SK-N-SH treated with all-trans-retinoic acid at 6 μM for 48 hours (cell line): ENCODE measurements around the gene NEIL3.

Experiments
- ATAC-seq: fragments of 200-7000 bp; cut with Tn5 transposase; 3 replicates; pipeline ENCODE4 v1.9.1; 2020; ENCODE audit warnings: mild to moderate bottlenecking, moderate library complexity
- ARNTL ChIP-seq: fragments of 450-650 bp; formaldehyde crosslinking; IDR thresholded peaks from 2 replicates; pipeline ENCODE4 v1.5.0; 2020; ENCODE audit warnings: low read depth, mild to moderate bottlenecking, moderate library complexity, borderline replicate concordance
- BACH2 ChIP-seq: fragments of 250-450 bp; sonication (Bioruptor Pico); IDR thresholded peaks from 2 replicates; pipeline ENCODE4 v1.9.0; 2021; ENCODE audit warnings: mild to moderate bottlenecking, borderline replicate concordance
- CSDC2 ChIP-seq: fragments of 250-450 bp; sonication (Bioruptor Pico); IDR thresholded peaks from 2 replicates; pipeline ENCODE4 v1.5.0; 2020; ENCODE audit warnings: mild to moderate bottlenecking, moderate library complexity
- ESRRG ChIP-seq: fragments of 250-450 bp; sonication (Bioruptor Pico); IDR thresholded peaks from 2 replicates; pipeline ENCODE4 v1.6.1; 2021; ENCODE audit warnings: mild to moderate bottlenecking
- GLIS3 ChIP-seq: fragments of 250-450 bp; sonication (Bioruptor Pico); IDR thresholded peaks from 2 replicates; pipeline ENCODE4 v1.5.0; 2020; ENCODE audit warnings: mild to moderate bottlenecking, moderate library complexity
- ISL1 ChIP-seq: fragments of 250-450 bp; sonication (Bioruptor Pico); IDR thresholded peaks from 2 replicates; pipeline ENCODE4 v2.1.2; 2022; ENCODE audit warnings: mild to moderate bottlenecking, moderate library complexity
- OSR1 ChIP-seq: fragments of 250-450 bp; sonication (Bioruptor Pico); IDR thresholded peaks from 2 replicates; pipeline ENCODE4 v1.8.0; 2022; ENCODE audit warnings: moderate library complexity, mild to moderate bottlenecking, inconsistent platforms
- PPARA ChIP-seq: fragments of 250-450 bp; sonication (Bioruptor Pico); IDR thresholded peaks from 2 replicates; pipeline ENCODE4 v1.5.0; 2020; ENCODE audit warnings: mild to moderate bottlenecking, borderline replicate concordance
- RARB ChIP-seq: fragments of 250-450 bp; sonication (Bioruptor Pico); IDR thresholded peaks from 2 replicates; pipeline ENCODE4 v1.8.0; 2021; ENCODE audit warnings: mild to moderate bottlenecking, moderate library complexity
- SNAI2 ChIP-seq: fragments of 250-450 bp; sonication (Bioruptor Pico); IDR thresholded peaks from 2 replicates; pipeline ENCODE4 v1.5.0; 2020; ENCODE audit warnings: mild to moderate bottlenecking, moderate library complexity
- ZC3H10 ChIP-seq: fragments of 250-450 bp; sonication (Bioruptor Pico); IDR thresholded peaks from 2 replicates; pipeline ENCODE4 v1.5.1; 2021; ENCODE audit warnings: mild to moderate bottlenecking, moderate library complexity
- ZFP30 ChIP-seq: fragments of 450-650 bp; formaldehyde crosslinking; IDR thresholded peaks from 2 replicates; pipeline ENCODE4 v1.5.0; 2022; ENCODE audit warnings: mild to moderate bottlenecking, moderate library complexity
- ZNF565 ChIP-seq: fragments of 450-650 bp; formaldehyde crosslinking; conservative IDR thresholded peaks from 2 replicates; pipeline ENCODE4 v1.5.0; 2020; ENCODE audit warnings: low read depth, mild to moderate bottlenecking, moderate library complexity
- ZNF70 ChIP-seq: fragments of 450-650 bp; formaldehyde crosslinking; IDR thresholded peaks from 2 replicates; pipeline ENCODE4 v1.5.0; 2020; ENCODE audit warnings: mild to moderate bottlenecking, moderate library complexity
- ZNF8 ChIP-seq: fragments of 450-650 bp; formaldehyde crosslinking; IDR thresholded peaks from 2 replicates; pipeline ENCODE4 v1.5.0; 2020; ENCODE audit warnings: mild to moderate bottlenecking, moderate library complexity
- TF ChIP-seq, protein P1 (sequence below): fragments of 250-450 bp; sonication (Bioruptor Pico); IDR thresholded peaks from 2 replicates; pipeline ENCODE4 v1.5.1; 2020; ENCODE audit warnings: low read depth, mild to moderate bottlenecking, moderate library complexity
- TF ChIP-seq, protein P2 (sequence below): fragments of 250-450 bp; sonication (Bioruptor Pico); IDR thresholded peaks from 2 replicates; pipeline ENCODE4 v1.5.0; 2020; ENCODE audit warnings: mild to moderate bottlenecking, moderate library complexity
- TF ChIP-seq, protein P3 (sequence below): fragments of 250-450 bp; sonication (Bioruptor Pico); IDR thresholded peaks from 2 replicates; pipeline ENCODE4 v1.8.0; 2020; ENCODE audit warnings: mild to moderate bottlenecking, moderate library complexity, borderline replicate concordance
- TF ChIP-seq, protein P4 (sequence below): fragments of 250-450 bp; sonication (Bioruptor Pico); IDR thresholded peaks from 2 replicates; pipeline ENCODE4 v1.8.0; 2021; ENCODE audit warnings: low read depth, mild to moderate bottlenecking, moderate library complexity, borderline replicate concordance

NEIL3 gene

DNA sequence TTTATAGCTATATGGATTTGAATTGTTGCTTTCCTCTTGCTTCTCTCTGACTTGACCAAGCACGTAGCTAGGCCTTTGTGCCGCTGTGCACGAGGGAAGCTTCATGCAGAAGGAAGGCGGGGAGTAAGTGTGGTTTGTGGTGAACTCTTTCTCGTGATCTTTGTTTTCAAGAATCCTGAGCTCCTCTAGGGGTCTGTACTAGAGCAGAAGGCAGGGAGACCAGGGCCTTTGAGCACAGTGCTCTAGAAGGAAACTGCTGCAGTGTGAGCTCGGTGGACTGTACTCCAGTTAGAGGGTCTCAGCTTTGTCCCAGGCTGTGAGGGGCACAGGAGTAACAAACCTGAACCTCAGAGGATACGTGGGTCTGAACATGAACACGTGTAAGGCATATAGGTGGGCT, 83.6 kb downstream of the NEIL3 start:
- ATAC-seq = no peak
- TF ChIP-seq, protein P1, sequence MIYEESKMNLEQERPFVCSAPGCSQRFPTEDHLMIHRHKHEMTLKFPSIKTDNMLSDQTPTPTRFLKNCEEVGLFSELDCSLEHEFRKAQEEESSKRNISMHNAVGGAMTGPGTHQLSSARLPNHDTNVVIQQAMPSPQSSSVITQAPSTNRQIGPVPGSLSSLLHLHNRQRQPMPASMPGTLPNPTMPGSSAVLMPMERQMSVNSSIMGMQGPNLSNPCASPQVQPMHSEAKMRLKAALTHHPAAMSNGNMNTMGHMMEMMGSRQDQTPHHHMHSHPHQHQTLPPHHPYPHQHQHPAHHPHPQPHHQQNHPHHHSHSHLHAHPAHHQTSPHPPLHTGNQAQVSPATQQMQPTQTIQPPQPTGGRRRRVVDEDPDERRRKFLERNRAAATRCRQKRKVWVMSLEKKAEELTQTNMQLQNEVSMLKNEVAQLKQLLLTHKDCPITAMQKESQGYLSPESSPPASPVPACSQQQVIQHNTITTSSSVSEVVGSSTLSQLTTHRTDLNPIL = no peak
- TF ChIP-seq GLIS3 (CRISPR knock-in tag) (no peak), CSDC2 (no peak), SNAI2 (CRISPR knock-in tag) (no peak), BACH2 (CRISPR knock-in tag) (no peak)

DNA sequence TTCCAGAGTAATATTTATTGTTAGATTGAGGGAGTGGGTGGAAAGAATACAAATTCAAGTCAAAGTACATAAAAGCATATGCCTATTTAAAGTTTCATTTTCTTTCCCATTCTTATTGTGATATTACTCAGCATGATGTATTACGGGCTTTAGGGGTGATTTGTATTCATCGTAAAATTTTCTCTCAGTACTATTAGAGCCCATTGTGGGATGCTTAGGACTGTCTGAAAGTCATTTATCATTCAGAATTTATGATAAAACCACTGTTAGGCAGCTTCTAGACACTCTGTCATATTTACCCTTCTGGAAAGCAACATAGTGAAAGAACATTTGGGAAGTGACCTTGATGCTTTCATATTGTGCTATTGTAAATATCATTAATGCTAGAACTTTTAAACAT, 86.7 kb downstream of the NEIL3 start:
- no peak for TF ChIP-seq ESRRG
- ATAC-seq = no peak

DNA sequence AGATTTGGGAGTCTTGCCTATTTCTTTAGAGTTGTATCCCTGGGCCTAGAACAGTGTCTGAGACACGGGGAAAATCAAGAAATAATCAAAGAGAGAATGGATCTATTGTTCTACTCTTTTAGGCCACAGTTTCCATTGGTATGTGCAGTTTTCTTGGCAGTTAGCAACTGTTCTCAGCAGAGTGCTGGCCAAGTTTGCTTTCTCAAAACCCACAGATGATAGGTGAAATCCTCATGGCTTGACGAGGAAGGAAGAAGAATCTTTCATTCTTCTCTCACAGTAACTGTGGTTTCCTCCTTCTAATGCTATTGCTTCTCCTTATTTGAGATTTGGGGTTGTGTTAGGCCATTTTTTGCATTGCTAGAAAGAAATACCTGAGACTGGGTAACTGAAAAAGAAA, 90.4 kb downstream of the NEIL3 start:
- no peak for ATAC-seq
- TF ChIP-seq BACH2 (CRISPR knock-in tag) (no peak), ARNTL (CRISPR knock-in tag) (no peak), OSR1 (CRISPR knock-in tag) (no peak), ZFP30 (CRISPR knock-in tag) (no peak), ZC3H10 (no peak), ZNF8 (CRISPR knock-in tag) (no peak), ISL1 (CRISPR knock-in tag) (no peak), ZNF70 (CRISPR knock-in tag) (no peak), GLIS3 (CRISPR knock-in tag) (no peak), PPARA (CRISPR knock-in tag) (no peak), ZNF565 (no peak)
- TF ChIP-seq, protein P2, sequence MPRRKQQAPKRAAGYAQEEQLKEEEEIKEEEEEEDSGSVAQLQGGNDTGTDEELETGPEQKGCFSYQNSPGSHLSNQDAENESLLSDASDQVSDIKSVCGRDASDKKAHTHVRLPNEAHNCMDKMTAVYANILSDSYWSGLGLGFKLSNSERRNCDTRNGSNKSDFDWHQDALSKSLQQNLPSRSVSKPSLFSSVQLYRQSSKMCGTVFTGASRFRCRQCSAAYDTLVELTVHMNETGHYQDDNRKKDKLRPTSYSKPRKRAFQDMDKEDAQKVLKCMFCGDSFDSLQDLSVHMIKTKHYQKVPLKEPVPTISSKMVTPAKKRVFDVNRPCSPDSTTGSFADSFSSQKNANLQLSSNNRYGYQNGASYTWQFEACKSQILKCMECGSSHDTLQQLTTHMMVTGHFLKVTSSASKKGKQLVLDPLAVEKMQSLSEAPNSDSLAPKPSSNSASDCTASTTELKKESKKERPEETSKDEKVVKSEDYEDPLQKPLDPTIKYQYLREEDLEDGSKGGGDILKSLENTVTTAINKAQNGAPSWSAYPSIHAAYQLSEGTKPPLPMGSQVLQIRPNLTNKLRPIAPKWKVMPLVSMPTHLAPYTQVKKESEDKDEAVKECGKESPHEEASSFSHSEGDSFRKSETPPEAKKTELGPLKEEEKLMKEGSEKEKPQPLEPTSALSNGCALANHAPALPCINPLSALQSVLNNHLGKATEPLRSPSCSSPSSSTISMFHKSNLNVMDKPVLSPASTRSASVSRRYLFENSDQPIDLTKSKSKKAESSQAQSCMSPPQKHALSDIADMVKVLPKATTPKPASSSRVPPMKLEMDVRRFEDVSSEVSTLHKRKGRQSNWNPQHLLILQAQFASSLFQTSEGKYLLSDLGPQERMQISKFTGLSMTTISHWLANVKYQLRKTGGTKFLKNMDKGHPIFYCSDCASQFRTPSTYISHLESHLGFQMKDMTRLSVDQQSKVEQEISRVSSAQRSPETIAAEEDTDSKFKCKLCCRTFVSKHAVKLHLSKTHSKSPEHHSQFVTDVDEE = no peak
- TF ChIP-seq, all 23 proteins: peak for 0

DNA sequence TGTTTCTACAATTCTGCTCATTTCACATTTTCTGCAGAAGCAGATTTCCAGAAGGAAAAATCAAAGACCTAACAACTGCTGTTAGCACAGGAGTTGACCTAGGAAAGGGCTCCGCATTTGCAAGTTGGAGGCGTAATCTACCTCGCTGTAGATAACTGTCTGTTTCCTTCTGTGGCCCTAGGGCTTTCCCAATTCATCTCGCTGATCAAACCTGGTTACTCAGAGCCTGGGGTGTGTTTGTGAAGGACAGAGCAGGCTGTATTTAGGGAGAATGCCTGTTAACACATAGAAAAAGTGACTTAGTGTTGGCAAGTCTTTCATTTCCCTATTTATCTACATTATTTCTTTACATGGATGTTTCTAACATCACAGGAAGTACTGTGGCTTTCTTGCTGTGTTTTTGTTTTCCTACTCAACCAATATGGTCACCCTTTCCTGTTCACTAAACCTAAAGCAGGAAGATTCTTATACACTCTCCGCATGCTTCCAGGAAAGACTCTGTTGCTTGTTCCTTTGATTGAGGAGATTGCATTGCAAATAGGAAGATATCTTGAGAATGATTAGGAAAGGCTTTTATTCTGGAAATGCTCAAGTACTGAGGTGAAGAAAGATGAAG, 92.1 kb downstream of the NEIL3 start:
- no peak for ATAC-seq
- no peak for TF ChIP-seq ZFP30 (CRISPR knock-in tag)
- TF ChIP-seq, protein P1 = no peak
- TF ChIP-seq RARB (CRISPR knock-in tag) = no peak
- TF ChIP-seq, protein P2 = no peak
- TF ChIP-seq OSR1 (CRISPR knock-in tag) = no peak
- TF ChIP-seq PPARA (CRISPR knock-in tag) = no peak
- TF ChIP-seq, protein P3, sequence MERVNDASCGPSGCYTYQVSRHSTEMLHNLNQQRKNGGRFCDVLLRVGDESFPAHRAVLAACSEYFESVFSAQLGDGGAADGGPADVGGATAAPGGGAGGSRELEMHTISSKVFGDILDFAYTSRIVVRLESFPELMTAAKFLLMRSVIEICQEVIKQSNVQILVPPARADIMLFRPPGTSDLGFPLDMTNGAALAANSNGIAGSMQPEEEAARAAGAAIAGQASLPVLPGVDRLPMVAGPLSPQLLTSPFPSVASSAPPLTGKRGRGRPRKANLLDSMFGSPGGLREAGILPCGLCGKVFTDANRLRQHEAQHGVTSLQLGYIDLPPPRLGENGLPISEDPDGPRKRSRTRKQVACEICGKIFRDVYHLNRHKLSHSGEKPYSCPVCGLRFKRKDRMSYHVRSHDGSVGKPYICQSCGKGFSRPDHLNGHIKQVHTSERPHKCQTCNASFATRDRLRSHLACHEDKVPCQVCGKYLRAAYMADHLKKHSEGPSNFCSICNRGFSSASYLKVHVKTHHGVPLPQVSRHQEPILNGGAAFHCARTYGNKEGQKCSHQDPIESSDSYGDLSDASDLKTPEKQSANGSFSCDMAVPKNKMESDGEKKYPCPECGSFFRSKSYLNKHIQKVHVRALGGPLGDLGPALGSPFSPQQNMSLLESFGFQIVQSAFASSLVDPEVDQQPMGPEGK (CRISPR knock-in tag) = no peak
- TF ChIP-seq, protein P4, sequence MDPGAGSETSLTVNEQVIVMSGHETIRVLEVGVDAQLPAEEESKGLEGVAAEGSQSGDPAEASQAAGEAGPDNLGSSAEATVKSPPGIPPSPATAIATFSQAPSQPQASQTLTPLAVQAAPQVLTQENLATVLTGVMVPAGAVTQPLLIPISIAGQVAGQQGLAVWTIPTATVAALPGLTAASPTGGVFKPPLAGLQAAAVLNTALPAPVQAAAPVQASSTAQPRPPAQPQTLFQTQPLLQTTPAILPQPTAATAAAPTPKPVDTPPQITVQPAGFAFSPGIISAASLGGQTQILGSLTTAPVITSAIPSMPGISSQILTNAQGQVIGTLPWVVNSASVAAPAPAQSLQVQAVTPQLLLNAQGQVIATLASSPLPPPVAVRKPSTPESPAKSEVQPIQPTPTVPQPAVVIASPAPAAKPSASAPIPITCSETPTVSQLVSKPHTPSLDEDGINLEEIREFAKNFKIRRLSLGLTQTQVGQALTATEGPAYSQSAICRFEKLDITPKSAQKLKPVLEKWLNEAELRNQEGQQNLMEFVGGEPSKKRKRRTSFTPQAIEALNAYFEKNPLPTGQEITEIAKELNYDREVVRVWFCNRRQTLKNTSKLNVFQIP (CRISPR knock-in tag) = no peak
- TF ChIP-seq ZNF70 (CRISPR knock-in tag) = no peak
- no peak for TF ChIP-seq SNAI2 (CRISPR knock-in tag)
- no peak for TF ChIP-seq ISL1 (CRISPR knock-in tag)
- no peak for TF ChIP-seq ESRRG
